CD4-positive, alpha-beta memory T cell (primary cell): ENCODE data around the gene PLA2G2D. TPM values are rescaled to one million over a fixed set of nuclear protein-coding genes. Genes with fewer than 3 reads are reported as not detected.

ENCODE experiments used
- CTCF ChIA-PET: fragments of 350-600 bp; sonication (Branson Sonifier 250); formaldehyde crosslinking; loops from one replicate; lab custom pipeline; 2021; ENCODE audit warnings: inconsistent platforms; ENCODE audit not compliant: partially characterized antibody; lab: Charles Lee
- POLR2A ChIA-PET: fragments of 350-600 bp; sonication (Branson Sonifier 250); formaldehyde crosslinking; loops from one replicate; lab custom pipeline; 2021; ENCODE audit not compliant: partially characterized antibody; lab: Charles Lee
- DNase-seq, 5 donors: peaks; one replicate each; pipeline versions ENCODE4 v3.0.0 to v3.0.0-alpha.2; 2020 to 2022; ENCODE audit warnings: mixed read lengths in 1 of 5
- H3K27ac ChIP-seq: one replicate; pipeline ENCODE4 v1.7.0; 2013; ENCODE audit warnings: low read depth, low read length
- H3K27me3 ChIP-seq: 2 replicates; pipeline ENCODE4 v1.7.0; 2013; ENCODE audit warnings: mild to moderate bottlenecking, low read length, moderate library complexity; ENCODE audit not compliant: insufficient read depth
- H3K36me3 ChIP-seq: 2 replicates; pipeline ENCODE4 v1.7.0; 2013; ENCODE audit warnings: mild to moderate bottlenecking, low read length, moderate library complexity; ENCODE audit not compliant: insufficient read depth
- H3K4me1 ChIP-seq: 2 replicates; pipeline ENCODE4 v1.7.0; 2013; ENCODE audit warnings: mild to moderate bottlenecking, low read length, moderate library complexity; ENCODE audit not compliant: insufficient read depth
- H3K4me3 ChIP-seq, 2 donors: one replicate each; pipeline ENCODE4 v1.7.0; 2013; ENCODE audit warnings: low read length in 2 of 2, mild to moderate bottlenecking in 1 of 2
- H3K9me3 ChIP-seq, 2 donors: one replicate each; pipeline ENCODE4 v1.7.0; 2013; ENCODE audit warnings: low read length in 2 of 2, control low read depth in 1 of 2; ENCODE audit not compliant: control insufficient read depth in 1 of 2
- H3K27ac Mint-ChIP-seq, 7 donors: one replicate each; pipeline ENCODE4 v1.8.0; 2020 to 2021; ENCODE audit warnings: mixed read lengths in 7 of 7, mild to moderate bottlenecking in 6 of 7, inconsistent platforms in 3 of 7, moderate library complexity in 3 of 7
- H3K27me3 Mint-ChIP-seq, 2 donors: one replicate each; pipeline ENCODE4 v1.8.0; 2020 to 2021; ENCODE audit warnings: mixed read lengths in 2 of 2
- H3K36me3 Mint-ChIP-seq, 2 donors: one replicate each; pipeline ENCODE4 v1.8.0; 2020 to 2021; ENCODE audit warnings: mixed read lengths in 2 of 2, inconsistent platforms in 1 of 2, mild to moderate bottlenecking in 1 of 2
- H3K4me1 Mint-ChIP-seq, 4 donors: one replicate each; pipeline ENCODE4 v1.8.0; 2020 to 2021; ENCODE audit warnings: mixed read lengths in 4 of 4, mild to moderate bottlenecking in 1 of 4
- H3K4me3 Mint-ChIP-seq, 8 donors: one replicate each; pipeline ENCODE4 v1.8.0; 2020 to 2021; ENCODE audit warnings: mixed read lengths in 8 of 8, mild to moderate bottlenecking in 7 of 8, moderate library complexity in 6 of 8, inconsistent platforms in 3 of 8
- H3K9me3 Mint-ChIP-seq, 8 donors: one replicate each; pipeline ENCODE4 v1.8.0; 2020 to 2021; ENCODE audit warnings: mixed read lengths in 8 of 8, mild to moderate bottlenecking in 5 of 8, inconsistent platforms in 3 of 8, moderate library complexity in 1 of 8
- intact Hi-C: fragments of 100-400 bp; cut with micrococcal nuclease; formaldehyde crosslinking; loops from one replicate; pipeline ENCODE4 v1.15.1; 2023
- polyA plus RNA-seq, 2 donors: library from polyadenylated mRNA; unstranded; fragments of 300-500 nt; fragmentation: Illumina TruSeq; gene quantifications; one replicate each; pipeline ENCODE4 v1.2.3, GENCODE V29; 2021
- total RNA-seq, 2 experiments: library from RNA; stranded (reverse); gene quantifications; one replicate each; pipeline ENCODE4 v1.2.3, GENCODE V29; 2021

The PLA2G2D gene
- total and polyA plus RNA-seq, 4 experiments from 2014 or later: 0.29 TPM; not detected in 3

DNA sequence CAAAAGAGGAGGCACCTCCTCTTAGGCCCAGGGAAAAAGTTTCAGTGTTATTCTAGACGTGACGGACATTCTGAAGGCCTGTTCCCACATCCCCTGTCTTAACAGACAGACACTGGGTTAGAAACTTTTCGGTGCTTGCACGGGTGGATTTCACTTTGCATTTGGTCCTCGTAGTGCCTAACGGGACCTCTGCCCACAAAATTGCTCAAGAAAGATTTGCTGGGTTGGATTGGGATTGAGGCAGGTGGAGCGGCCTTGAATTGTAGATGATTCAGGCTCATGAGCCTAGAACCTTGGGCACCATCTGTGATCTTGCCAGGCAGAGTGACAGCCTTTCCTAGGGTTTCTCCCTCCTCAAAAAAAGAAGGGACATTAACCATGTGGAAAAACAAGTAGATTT, 46.6 kb downstream of the PLA2G2D start:
- H3K36me3 ChIP-seq: no peaks in the 10 kb centered on the region
- H3K36me3 Mint-ChIP-seq: no peaks in the 10 kb centered on the region
- POLR2A ChIA-PET: no interaction called here
- DNase-seq: no peak
- no peak overlapping the region for H3K27ac ChIP-seq
- H3K9me3 Mint-ChIP-seq: no peaks in the 10 kb centered on the region
- no peaks in the 10 kb centered on the region for H3K4me1 ChIP-seq
- H3K4me1 Mint-ChIP-seq: peaks cover 0 to 1% (median 0%) of the 10 kb centered on the region in 4 donors
- CTCF ChIA-PET: no interaction called here
- no peak overlapping the region for H3K4me3 ChIP-seq
- H3K4me3 Mint-ChIP-seq: no peak overlapping the region
- peaks cover 15 to 17% of the 10 kb centered on the region in 2 donors for H3K27me3 Mint-ChIP-seq
- intact Hi-C loops: no loop called here
- no peaks in the 10 kb centered on the region for H3K9me3 ChIP-seq
- H3K27ac Mint-ChIP-seq: no peak overlapping the region
- no peaks in the 10 kb centered on the region for H3K27me3 ChIP-seq

DNA sequence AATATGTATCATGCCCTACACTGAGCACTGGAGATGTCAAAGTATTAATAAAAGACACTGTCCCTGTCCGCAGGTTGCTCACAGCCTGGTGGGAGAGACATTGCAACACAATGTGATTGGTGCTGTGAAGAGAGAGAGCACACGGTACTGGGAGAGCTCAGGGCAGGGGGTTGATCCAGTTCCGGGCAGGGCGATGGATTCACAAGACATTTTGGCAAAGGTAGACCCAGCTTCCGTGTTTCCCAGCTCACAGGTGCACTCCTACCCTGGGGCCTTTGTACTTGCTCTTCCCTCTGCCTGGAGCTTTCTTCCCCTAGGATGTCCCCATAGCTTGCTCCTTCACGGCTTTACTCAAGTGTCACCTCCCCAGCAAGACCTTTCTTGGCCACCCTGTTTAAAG, 47.9 kb downstream of the PLA2G2D start:
- no peaks in the 10 kb centered on the region for H3K9me3 ChIP-seq
- H3K27me3 ChIP-seq: no peaks in the 10 kb centered on the region
- Mint-ChIP-seq H3K9me3 (no peaks in the 10 kb centered on the region), H3K4me1 (no peaks in the 10 kb centered on the region), H3K36me3 (no peaks in the 10 kb centered on the region), H3K27me3 (peaks cover 4 to 8% of the 10 kb centered on the region in 2 donors), H3K27ac (no peak overlapping the region), H3K4me3 (no peak overlapping the region)
- no peak for DNase-seq
- ChIA-PET POLR2A (no interaction called here), CTCF (no interaction called here)
- H3K4me3 ChIP-seq: no peak overlapping the region
- H3K27ac ChIP-seq: no peak overlapping the region
- intact Hi-C loops: no loop called here
- H3K4me1 ChIP-seq: no peaks in the 10 kb centered on the region
- no peaks in the 10 kb centered on the region for H3K36me3 ChIP-seq

DNA sequence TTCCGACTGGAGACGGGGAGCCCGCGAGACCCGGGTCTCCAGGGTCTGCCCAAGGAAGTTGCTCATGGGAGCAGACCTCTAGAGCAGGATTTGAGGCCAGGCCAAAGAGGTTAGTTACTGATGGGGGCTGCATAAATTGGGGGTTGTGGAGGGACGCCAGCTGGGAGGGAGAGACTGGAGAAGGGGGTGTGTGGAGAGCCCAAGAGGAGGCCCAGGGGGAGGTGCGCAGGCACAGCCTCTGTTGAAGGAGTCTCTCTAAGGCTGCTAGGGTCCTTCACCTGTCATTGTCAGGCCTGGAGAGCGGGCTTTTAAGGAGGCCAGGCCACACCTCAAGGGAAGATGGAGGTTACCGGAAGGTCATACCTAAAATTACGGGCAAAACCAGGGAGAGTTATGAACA, 49.0 kb downstream of the PLA2G2D start:
- POLR2A ChIA-PET: no interaction called here
- Mint-ChIP-seq H3K36me3 (no peaks in the 10 kb centered on the region), H3K9me3 (no peaks in the 10 kb centered on the region), H3K4me1 (no peaks in the 10 kb centered on the region), H3K4me3 (no peak overlapping the region), H3K27me3 (peaks cover 3 to 6% of the 10 kb centered on the region in 2 donors), H3K27ac (no peak overlapping the region)
- Histone ChIP-seq H3K27ac (no peak overlapping the region), H3K27me3 (no peaks in the 10 kb centered on the region), H3K9me3 (no peaks in the 10 kb centered on the region), H3K36me3 (no peaks in the 10 kb centered on the region), H3K4me3 (no peak overlapping the region), H3K4me1 (no peaks in the 10 kb centered on the region)
- CTCF ChIA-PET: no interaction called here
- no peak for DNase-seq
- intact Hi-C loops: no loop called here

DNA sequence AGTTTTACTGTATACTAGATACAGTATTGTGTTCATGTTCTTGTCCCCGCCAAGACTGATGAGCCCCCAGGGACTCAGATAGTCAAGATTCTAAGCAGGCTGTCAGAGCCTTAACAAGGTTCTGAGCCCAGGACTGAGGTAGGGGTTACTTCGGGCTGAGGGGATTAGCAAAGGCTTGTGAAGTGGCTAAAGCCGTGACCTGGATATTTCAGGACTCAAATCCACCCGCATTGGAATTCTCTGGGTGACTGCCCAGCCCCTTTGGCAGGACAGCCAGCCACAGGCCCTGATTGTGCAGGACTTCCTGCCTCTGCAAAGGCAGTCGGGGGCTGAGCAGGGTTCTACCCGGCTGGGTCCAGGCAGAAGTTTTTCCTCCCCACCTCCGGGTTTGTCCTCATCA, 49.5 kb downstream of the PLA2G2D start, which contains the start of gene PLA2G5:
PLA2G5 (plus strand) TSS at position 321 of the 400 bp plus-strand sequence. CDS start 14,637 bp downstream, outside the sequence.
- Mint-ChIP-seq H3K27me3 (peaks cover 3 to 6% of the 10 kb centered on the region in 2 donors), H3K36me3 (no peaks in the 10 kb centered on the region), H3K27ac (peak within 1 kb of the TSS in 1 of 7 donors; percentile 20), H3K4me1 (no peaks in the 10 kb centered on the region), H3K9me3 (no peaks in the 10 kb centered on the region), H3K4me3 (no peak within 1 kb of the TSS)
- Histone ChIP-seq H3K4me1 (no peaks in the 10 kb centered on the region), H3K4me3 (no peak within 1 kb of the TSS), H3K27me3 (no peaks in the 10 kb centered on the region), H3K9me3 (no peaks in the 10 kb centered on the region), H3K36me3 (no peaks in the 10 kb centered on the region), H3K27ac (no peak within 1 kb of the TSS)
- intact Hi-C loops: no loop called here
- DNase-seq: no peak
- POLR2A ChIA-PET: no interaction called here
- CTCF ChIA-PET: no interaction called here

DNA sequence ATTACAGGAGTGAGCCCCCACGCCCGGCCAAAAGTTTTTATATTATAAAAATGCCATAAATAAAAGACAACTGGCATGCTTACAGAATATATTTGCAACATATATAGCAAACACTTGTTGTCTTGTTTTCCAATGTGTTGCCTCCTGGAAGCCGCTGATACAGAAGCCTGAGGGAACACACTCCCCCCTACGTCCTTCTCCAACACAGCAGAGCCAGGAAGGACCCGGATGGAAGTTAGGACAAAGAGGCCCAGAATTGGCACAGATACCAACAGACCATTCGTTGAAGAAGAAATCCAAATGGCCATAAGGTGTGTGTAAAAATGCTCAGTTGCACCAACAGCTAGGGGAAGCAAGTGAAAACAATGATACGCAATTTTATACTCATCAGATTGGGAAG, 50.6 kb downstream of the PLA2G2D start:
- no peaks in the 10 kb centered on the region for H3K36me3 ChIP-seq
- POLR2A ChIA-PET: no interaction called here
- intact Hi-C loops: no loop called here

DNA sequence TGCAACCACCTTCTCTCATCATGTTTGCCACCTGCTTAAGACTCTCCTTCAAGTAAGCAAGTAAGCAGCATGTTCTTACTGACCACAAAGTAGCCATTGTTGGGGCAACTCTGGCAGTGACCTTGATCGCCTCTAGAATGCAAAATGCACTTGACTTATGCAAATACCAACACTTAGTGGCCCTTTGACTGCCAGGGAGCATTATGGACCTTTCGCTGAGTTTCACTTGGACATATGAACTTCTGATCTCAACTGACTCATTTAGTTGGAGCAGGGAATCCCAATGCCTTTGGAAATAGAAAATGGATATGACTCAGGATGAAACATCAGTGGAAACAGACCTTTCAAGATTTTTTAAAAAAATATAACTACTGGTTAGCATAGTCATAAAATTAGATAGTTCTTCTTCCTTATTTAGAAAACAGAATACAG, 55.5 kb downstream of the PLA2G2D start:
- POLR2A ChIA-PET: no interaction called here
- CTCF ChIA-PET: no interaction called here

More for the DNA sequence above, 50.6 kb downstream of the PLA2G2D start:
- Mint-ChIP-seq H3K27ac (peak overlapping the region in 1 of 7 donors; percentile 22), H3K9me3 (no peaks in the 10 kb centered on the region), H3K36me3 (no peaks in the 10 kb centered on the region), H3K27me3 (peaks cover 3 to 6% of the 10 kb centered on the region in 2 donors), H3K4me1 (no peaks in the 10 kb centered on the region), H3K4me3 (no peak overlapping the region)
- H3K9me3 ChIP-seq: no peaks in the 10 kb centered on the region
- CTCF ChIA-PET: no interaction called here
- DNase-seq: no peak
- H3K4me1 ChIP-seq: no peaks in the 10 kb centered on the region
- no peak overlapping the region for H3K27ac ChIP-seq
- no peak overlapping the region for H3K4me3 ChIP-seq
- H3K27me3 ChIP-seq: no peaks in the 10 kb centered on the region

More for the DNA sequence above, 55.5 kb downstream of the PLA2G2D start:
- Histone ChIP-seq H3K4me3 (no peak overlapping the region), H3K36me3 (no peaks in the 10 kb centered on the region), H3K4me1 (peaks cover 18% of the 10 kb centered on the region), H3K27me3 (no peaks in the 10 kb centered on the region), H3K9me3 (no peaks in the 10 kb centered on the region), H3K27ac (no peak overlapping the region)
- peaks cover 2 to 5% of the 10 kb centered on the region in 2 donors for H3K27me3 Mint-ChIP-seq
- no peaks in the 10 kb centered on the region for H3K36me3 Mint-ChIP-seq
- H3K4me3 Mint-ChIP-seq: no peak overlapping the region
- H3K4me1 Mint-ChIP-seq: peaks cover 14 to 30% (median 21%) of the 10 kb centered on the region in 4 donors
- no peak overlapping the region for H3K27ac Mint-ChIP-seq
- DNase-seq: no peak
- no peaks in the 10 kb centered on the region for H3K9me3 Mint-ChIP-seq
- intact Hi-C loops: no loop called here
